SU-DHL-6 (cell line): Measurements from ENCODE around the gene SYNDIG1.

Experiments used
- EZH2phosphoT487 ChIP-seq: fragments of 200-600 bp; sonication (generic), shearing (Covaris generic); conservative IDR thresholded peaks from 2 replicates; pipeline ENCODE4 v1.6.1; 2018; ENCODE audit warnings: mild to moderate bottlenecking, antibody characterized with exemption, low read length, moderate library complexity, mixed read lengths
- TF ChIP-seq, protein P1 (sequence below): fragments of 200-600 bp; sonication (generic); IDR thresholded peaks from one replicate; pipeline ENCODE4 v1.5.1; 2017; ENCODE audit warnings: antibody characterized with exemption, mild to moderate bottlenecking, low read length, moderate library complexity; ENCODE audit not compliant: insufficient read depth, poor library complexity, severe bottlenecking

DNA sequence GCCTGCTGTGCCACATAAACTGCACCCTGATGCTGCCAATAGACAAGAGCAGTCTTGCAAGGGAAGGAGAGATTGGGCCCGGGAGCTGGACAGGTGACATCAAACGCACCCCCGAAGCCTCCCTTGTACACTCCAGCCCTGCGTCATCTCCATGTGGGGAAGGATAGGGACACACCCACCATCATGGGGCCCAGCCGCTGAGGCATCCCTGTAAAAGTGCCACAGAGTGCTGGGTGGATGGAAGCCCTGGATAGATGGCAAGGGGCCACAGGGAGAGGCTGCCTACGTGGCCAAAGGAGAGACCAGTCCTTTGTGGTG is 117.1 kb downstream of the SYNDIG1 start:
- TF ChIP-seq, protein P1, sequence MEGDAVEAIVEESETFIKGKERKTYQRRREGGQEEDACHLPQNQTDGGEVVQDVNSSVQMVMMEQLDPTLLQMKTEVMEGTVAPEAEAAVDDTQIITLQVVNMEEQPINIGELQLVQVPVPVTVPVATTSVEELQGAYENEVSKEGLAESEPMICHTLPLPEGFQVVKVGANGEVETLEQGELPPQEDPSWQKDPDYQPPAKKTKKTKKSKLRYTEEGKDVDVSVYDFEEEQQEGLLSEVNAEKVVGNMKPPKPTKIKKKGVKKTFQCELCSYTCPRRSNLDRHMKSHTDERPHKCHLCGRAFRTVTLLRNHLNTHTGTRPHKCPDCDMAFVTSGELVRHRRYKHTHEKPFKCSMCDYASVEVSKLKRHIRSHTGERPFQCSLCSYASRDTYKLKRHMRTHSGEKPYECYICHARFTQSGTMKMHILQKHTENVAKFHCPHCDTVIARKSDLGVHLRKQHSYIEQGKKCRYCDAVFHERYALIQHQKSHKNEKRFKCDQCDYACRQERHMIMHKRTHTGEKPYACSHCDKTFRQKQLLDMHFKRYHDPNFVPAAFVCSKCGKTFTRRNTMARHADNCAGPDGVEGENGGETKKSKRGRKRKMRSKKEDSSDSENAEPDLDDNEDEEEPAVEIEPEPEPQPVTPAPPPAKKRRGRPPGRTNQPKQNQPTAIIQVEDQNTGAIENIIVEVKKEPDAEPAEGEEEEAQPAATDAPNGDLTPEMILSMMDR: no peak
- TF ChIP-seq EZH2phosphoT487: no peak
